Measurements from ENCODE around the gene THADA. TPM values are rescaled to one million over a fixed set of nuclear protein-coding genes. Genes with fewer than 3 reads are reported as not detected.
"Not testable (repeated sequence)": the region's sequence is repeated elsewhere in the genome, so short reads cannot be mapped to it uniquely, and the experiment has no call there.

The THADA gene
- total RNA-seq, 1 donor from 2014 or later = 19.4 TPM

DNA sequence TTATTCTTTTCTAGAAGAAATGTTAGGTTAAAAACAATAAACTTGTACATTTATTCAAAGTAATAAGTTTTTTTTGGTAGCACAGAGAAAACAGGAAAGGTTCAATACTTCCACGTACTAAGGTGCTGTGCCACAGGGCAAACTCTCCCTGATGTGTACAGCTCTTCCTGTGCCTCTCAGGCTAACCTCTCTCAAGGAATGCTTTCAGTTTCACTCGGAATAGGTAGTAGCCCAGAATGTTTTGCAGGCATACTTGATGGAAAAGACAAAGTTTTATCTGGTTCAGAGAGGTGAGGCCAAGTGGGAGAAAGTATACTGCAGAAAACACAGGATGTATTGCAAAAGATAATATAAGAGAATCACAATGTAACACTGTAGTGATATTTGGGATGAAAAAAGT lies 198.4 kb downstream of the THADA start:
- H3K4me3 Mint-ChIP-seq (ENCODE audit: unreplicated experiment) = no peak overlapping the region
- H3K36me3 Mint-ChIP-seq (ENCODE audit: low read depth, unreplicated experiment) = no peaks in the 10 kb centered on the region
- H3K9me3 Mint-ChIP-seq (ENCODE audit: unreplicated experiment) = no peaks in the 10 kb centered on the region
- peaks cover 2% of the 10 kb centered on the region for H3K4me1 Mint-ChIP-seq (ENCODE audit: unreplicated experiment)
- no peaks in the 10 kb centered on the region for H3K27me3 Mint-ChIP-seq (ENCODE audit: unreplicated experiment)
- no peak for DNase-seq (ENCODE audit: low spot score)
- no peak overlapping the region for H3K27ac Mint-ChIP-seq (ENCODE audit: unreplicated experiment)
- TF ChIP-seq, protein P1, sequence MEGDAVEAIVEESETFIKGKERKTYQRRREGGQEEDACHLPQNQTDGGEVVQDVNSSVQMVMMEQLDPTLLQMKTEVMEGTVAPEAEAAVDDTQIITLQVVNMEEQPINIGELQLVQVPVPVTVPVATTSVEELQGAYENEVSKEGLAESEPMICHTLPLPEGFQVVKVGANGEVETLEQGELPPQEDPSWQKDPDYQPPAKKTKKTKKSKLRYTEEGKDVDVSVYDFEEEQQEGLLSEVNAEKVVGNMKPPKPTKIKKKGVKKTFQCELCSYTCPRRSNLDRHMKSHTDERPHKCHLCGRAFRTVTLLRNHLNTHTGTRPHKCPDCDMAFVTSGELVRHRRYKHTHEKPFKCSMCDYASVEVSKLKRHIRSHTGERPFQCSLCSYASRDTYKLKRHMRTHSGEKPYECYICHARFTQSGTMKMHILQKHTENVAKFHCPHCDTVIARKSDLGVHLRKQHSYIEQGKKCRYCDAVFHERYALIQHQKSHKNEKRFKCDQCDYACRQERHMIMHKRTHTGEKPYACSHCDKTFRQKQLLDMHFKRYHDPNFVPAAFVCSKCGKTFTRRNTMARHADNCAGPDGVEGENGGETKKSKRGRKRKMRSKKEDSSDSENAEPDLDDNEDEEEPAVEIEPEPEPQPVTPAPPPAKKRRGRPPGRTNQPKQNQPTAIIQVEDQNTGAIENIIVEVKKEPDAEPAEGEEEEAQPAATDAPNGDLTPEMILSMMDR (IDR thresholded peaks at IDR 0.05; ENCODE audit: unreplicated experiment) = no peak

DNA sequence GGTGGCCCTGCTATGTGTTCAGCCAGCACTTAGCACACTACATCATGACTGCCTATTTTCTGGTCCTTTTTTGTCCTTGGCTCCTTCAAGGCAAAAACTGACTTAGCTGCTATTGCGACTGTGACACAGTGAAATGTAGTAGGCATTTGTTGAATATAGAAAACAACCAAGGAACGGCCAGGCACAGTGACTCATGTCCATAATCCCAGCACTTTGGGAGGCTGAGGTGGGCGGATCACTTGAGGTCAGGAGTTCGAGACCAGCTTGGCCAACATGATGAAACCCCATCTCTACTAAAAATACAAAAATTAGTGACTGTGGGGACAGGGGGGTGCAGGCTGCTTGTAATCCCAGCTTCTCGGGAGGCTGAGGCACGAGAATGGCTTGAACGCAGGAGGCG lies 199.5 kb downstream of the THADA start:
- not testable (repeated sequence) for H3K4me1 Mint-ChIP-seq (ENCODE audit: unreplicated experiment); H3K36me3 Mint-ChIP-seq (ENCODE audit: low read depth, unreplicated experiment); H3K4me3 Mint-ChIP-seq (ENCODE audit: unreplicated experiment); DNase-seq (ENCODE audit: low spot score); H3K27ac Mint-ChIP-seq (ENCODE audit: unreplicated experiment); H3K27me3 Mint-ChIP-seq (ENCODE audit: unreplicated experiment); H3K9me3 Mint-ChIP-seq (ENCODE audit: unreplicated experiment)

DNA sequence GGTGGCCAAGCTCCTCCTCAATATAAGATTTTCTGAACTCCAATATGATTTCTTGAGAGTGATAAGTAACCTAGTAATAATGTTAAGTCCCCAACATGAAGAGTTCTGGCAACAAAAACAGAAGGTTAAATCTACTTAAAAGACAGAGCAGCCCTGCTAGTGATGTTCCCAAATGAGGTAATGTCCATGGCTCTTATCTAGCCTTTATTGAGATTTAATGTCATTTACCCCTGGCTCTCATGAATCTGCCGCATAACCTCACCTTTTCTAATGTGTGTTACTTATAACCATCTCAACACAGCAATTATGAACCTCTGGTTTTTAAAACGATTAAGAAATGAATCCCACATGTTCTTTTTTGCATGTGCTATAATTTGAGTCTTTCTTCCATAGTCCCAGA lies 201.9 kb downstream of the THADA start:
- Mint-ChIP-seq H3K9me3 (ENCODE audit: unreplicated experiment) (no peaks in the 10 kb centered on the region), H3K27me3 (ENCODE audit: unreplicated experiment) (no peaks in the 10 kb centered on the region), H3K4me1 (ENCODE audit: unreplicated experiment) (peaks cover 2% of the 10 kb centered on the region), H3K36me3 (ENCODE audit: low read depth, unreplicated experiment) (no peaks in the 10 kb centered on the region), H3K27ac (ENCODE audit: unreplicated experiment) (no peak overlapping the region), H3K4me3 (ENCODE audit: unreplicated experiment) (no peak overlapping the region)
- no peak for DNase-seq (ENCODE audit: low spot score)
- TF ChIP-seq, protein P1 (IDR thresholded peaks at IDR 0.05; ENCODE audit: unreplicated experiment) = no peak

DNA sequence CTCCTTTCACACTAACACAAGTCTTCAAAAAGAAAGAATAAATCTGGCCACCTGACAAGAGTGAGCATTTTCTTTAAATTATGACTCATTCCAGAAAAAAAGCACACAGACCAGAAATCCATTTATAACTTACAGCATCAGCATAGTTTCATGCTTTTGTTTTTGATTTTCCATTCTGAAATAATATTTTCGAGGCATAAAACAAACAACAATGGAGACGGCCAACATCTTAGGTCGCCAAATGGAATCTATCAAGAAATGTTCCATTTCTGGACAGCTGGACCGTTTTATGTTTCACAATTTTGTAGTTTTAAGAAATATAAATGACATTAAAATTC lies 204.0 kb downstream of the THADA start:
- DNase-seq (ENCODE audit: low spot score) = no peak
- Mint-ChIP-seq H3K9me3 (ENCODE audit: unreplicated experiment) (no peaks in the 10 kb centered on the region), H3K4me3 (ENCODE audit: unreplicated experiment) (no peak overlapping the region)

DNA sequence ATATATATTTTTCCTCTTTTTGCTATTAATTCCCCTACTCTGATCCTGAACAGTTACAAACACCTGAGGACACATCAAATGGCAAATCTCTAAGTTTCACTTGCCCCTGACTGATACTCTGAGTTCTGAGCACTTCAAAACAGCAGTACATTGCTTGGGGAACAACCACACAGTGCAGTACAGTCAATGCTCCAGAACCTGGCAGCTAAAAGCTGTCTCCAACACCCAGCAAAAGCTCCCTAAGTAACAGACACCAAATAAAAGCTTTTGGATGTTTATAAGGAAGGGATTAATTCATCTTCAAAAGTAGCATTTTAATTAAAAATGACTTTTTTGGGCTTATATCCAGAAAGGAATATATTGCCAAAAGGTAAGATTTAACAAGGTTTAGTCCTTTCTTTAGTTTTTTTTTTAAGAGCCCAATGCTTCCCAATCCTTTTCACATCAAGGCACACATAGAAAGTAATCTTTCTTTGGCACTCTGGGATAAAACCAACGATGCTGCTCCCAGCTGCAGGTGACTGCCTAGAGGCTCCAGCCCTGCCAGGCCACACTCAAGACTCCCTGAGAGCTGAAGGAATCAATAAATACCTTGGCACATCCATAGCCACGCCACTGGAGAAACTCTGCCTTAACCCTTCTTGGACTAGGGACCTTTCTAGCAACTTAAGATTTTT lies 204.5 kb downstream of the THADA start:
- H3K4me3 Mint-ChIP-seq (ENCODE audit: unreplicated experiment) = no peak overlapping the region

More for the DNA sequence above, 204.0 kb downstream of the THADA start:
- Mint-ChIP-seq H3K27ac (ENCODE audit: unreplicated experiment) (no peak overlapping the region), H3K36me3 (ENCODE audit: low read depth, unreplicated experiment) (no peaks in the 10 kb centered on the region), H3K27me3 (ENCODE audit: unreplicated experiment) (no peaks in the 10 kb centered on the region), H3K4me1 (ENCODE audit: unreplicated experiment) (no peaks in the 10 kb centered on the region)
- TF ChIP-seq, protein P1 (IDR thresholded peaks at IDR 0.05; ENCODE audit: unreplicated experiment) = no peak

More for the DNA sequence above, 204.5 kb downstream of the THADA start:
- no peaks in the 10 kb centered on the region for H3K27me3 Mint-ChIP-seq (ENCODE audit: unreplicated experiment)
- no peaks in the 10 kb centered on the region for H3K4me1 Mint-ChIP-seq (ENCODE audit: unreplicated experiment)
- no peaks in the 10 kb centered on the region for H3K9me3 Mint-ChIP-seq (ENCODE audit: unreplicated experiment)
- H3K27ac Mint-ChIP-seq (ENCODE audit: unreplicated experiment) = no peak overlapping the region
- H3K36me3 Mint-ChIP-seq (ENCODE audit: low read depth, unreplicated experiment) = no peaks in the 10 kb centered on the region
- TF ChIP-seq, protein P1 (IDR thresholded peaks at IDR 0.05; ENCODE audit: unreplicated experiment) = no peak
- no peak for DNase-seq (ENCODE audit: low spot score)
